GM21381 (cell line): Measurements from ENCODE around the gene JAGN1.
"Not testable (repeated sequence)": the region's sequence is repeated elsewhere in the genome, so short reads cannot be mapped to it uniquely, and the experiment has no call there.

Experiments
- ATAC-seq: cut with Tn5 transposase; IDR thresholded peaks from one replicate; pipeline ENCODE4 v1.9.1; 2021; ENCODE audit warnings: mild to moderate bottlenecking, moderate library complexity; ENCODE audit not compliant: unreplicated experiment

The JAGN1 gene

GRCh38 chr3:9916734-9917680 is 26.6 kb downstream of the JAGN1 start, which contains the start of gene IL17RC:
Gene IL17RC, plus strand, starts transcription at chr3:9917098. Its CDS starts 218 bp downstream, at chr3:9917316.
- no peak for ATAC-seq

GRCh38 chr3:9917820-9918219 is 27.4 kb downstream of the JAGN1 start:
- ATAC-seq = no peak

GRCh38 chr3:9918261-9919038 is 28.0 kb downstream of the JAGN1 start:
- ATAC-seq = no peak

GRCh38 chr3:9928158-9928557 is 37.7 kb downstream of the JAGN1 start:
- ATAC-seq = no peak

GRCh38 chr3:9930804-9931418 is 40.5 kb downstream of the JAGN1 start:
- ATAC-seq = no peak

- no peak for ATAC-seq
These were observed 42.1 kb downstream of the JAGN1 start for GRCh38 chr3:9932535-9932842.

GRCh38 chr3:9932843-9933560 is 42.6 kb downstream of the JAGN1 start:
- peak; percentile 69 for ATAC-seq

- ATAC-seq = peak; percentile 88
These were observed 43.3 kb downstream of the JAGN1 start, which contains the start of gene CRELD1 for GRCh38 chr3:9933561-9934234. Gene CRELD1, plus strand, starts transcription at chr3:9933834. Its CDS starts 605 bp downstream, at chr3:9934439.

GRCh38 chr3:9934235-9934621 is 43.8 kb downstream of the JAGN1 start:
- ATAC-seq = no peak

- no peak for ATAC-seq
These were observed 44.6 kb downstream of the JAGN1 start for GRCh38 chr3:9934993-9935392.

- ATAC-seq = no peak
These were observed 45.6 kb downstream of the JAGN1 start for GRCh38 chr3:9935966-9936510.

- no peak for ATAC-seq
These were observed 47.3 kb downstream of the JAGN1 start for GRCh38 chr3:9937486-9938238.

- ATAC-seq = no peak
These were observed 48.6 kb downstream of the JAGN1 start for GRCh38 chr3:9938966-9939365.

GRCh38 chr3:9939906-9940305 is 49.5 kb downstream of the JAGN1 start:
- ATAC-seq = not testable (repeated sequence)

GRCh38 chr3:9940746-9941145 is 50.3 kb downstream of the JAGN1 start:
- ATAC-seq = no peak

- ATAC-seq = no peak
These were observed 51.8 kb downstream of the JAGN1 start for GRCh38 chr3:9942164-9942563.

GRCh38 chr3:9942934-9943690 is 52.7 kb downstream of the JAGN1 start:
- ATAC-seq = no peak
